PC-3 (cell line): ENCODE results near the gene STX17.

ENCODE experiments used
- CTCF ChIP-seq: fragments of 300-600 bp; sonication (generic); conservative IDR thresholded peaks from 2 replicates; pipeline ENCODE4 v1.5.1; 2017; ENCODE audit warnings: antibody characterized with exemption, low read depth, mild to moderate bottlenecking, low read length
- EZH2 ChIP-seq: fragments of 300-600 bp; sonication (generic); IDR thresholded peaks from one replicate; pipeline ENCODE4 v1.6.1; 2017; ENCODE audit warnings: antibody characterized with exemption, mild to moderate bottlenecking, low read length; ENCODE audit not compliant: unreplicated experiment
- EZH2phosphoT487 ChIP-seq: fragments of 300-600 bp; sonication (generic); IDR thresholded peaks from 2 replicates; pipeline ENCODE4 v1.6.1; 2018; ENCODE audit warnings: mild to moderate bottlenecking, antibody characterized with exemption, low read length, borderline replicate concordance

- TF ChIP-seq EZH2 = no peak
- no peak for TF ChIP-seq CTCF
- no peak for TF ChIP-seq EZH2phosphoT487
These were observed 60.3 kb downstream of the STX17 start for GRCh38 chr9:99966716-99967115.
